Thyroid gland (tissue), 4 donors: ENCODE measurements around the gene DLG2.

Source experiments
- POLR2A ChIP-seq, 2 donors: fragments of 450-650 bp; IDR thresholded peaks; one replicate each; pipeline ENCODE4 v1.6.1; 2017; ENCODE audit warnings: antibody characterized with exemption in 2 of 2, mild to moderate bottlenecking in 2 of 2, moderate library complexity in 1 of 2
- TF ChIP-seq, protein P1 (sequence below), 6 experiments: fragments of 200-600 bp in 3 of 6; fragments of 450-650 bp in 3 of 6; sonication (generic) in 3 of 6; IDR thresholded peaks; one replicate each; pipeline ENCODE4 v1.5.1; 2016 to 2019; ENCODE audit warnings: antibody characterized with exemption in 6 of 6, mild to moderate bottlenecking in 2 of 6, inconsistent platforms in 1 of 6, moderate library complexity in 1 of 6

DNA sequence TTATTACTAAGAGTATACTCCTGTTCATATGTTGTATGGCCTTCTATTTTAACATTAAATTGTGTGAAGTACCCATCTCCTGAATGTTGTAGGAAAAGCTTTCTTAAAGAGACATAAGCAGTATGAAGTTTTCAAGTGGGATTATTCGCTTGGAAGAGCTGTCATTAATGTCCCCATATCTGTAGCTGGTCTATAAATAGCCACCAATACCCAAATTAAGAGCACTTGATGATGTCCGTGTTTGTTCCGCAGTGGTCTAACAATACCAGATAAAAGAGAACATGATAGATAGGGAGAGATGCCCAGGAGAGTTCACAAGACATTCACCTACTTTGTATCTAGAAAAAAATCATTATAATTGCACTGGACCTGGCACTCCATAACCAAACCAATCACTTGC, 527.6 kb downstream of the DLG2 start:
- TF ChIP-seq, protein P1, sequence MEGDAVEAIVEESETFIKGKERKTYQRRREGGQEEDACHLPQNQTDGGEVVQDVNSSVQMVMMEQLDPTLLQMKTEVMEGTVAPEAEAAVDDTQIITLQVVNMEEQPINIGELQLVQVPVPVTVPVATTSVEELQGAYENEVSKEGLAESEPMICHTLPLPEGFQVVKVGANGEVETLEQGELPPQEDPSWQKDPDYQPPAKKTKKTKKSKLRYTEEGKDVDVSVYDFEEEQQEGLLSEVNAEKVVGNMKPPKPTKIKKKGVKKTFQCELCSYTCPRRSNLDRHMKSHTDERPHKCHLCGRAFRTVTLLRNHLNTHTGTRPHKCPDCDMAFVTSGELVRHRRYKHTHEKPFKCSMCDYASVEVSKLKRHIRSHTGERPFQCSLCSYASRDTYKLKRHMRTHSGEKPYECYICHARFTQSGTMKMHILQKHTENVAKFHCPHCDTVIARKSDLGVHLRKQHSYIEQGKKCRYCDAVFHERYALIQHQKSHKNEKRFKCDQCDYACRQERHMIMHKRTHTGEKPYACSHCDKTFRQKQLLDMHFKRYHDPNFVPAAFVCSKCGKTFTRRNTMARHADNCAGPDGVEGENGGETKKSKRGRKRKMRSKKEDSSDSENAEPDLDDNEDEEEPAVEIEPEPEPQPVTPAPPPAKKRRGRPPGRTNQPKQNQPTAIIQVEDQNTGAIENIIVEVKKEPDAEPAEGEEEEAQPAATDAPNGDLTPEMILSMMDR (IDR thresholded peaks at IDR 0.05) = no peak
- no peak for TF ChIP-seq POLR2A (IDR thresholded peaks at IDR 0.05)
